Erythroblast (primary cell): Measurements from ENCODE around the gene MYO10.

ENCODE experiments used
- GATA1 ChIP-seq: IDR thresholded peaks from 2 replicates; pipeline ENCODE4 v1.6.1; 2011; ENCODE audit warnings: low read depth, mild to moderate bottlenecking, control low read depth, low read length, moderate library complexity
- POLR2A ChIP-seq: IDR thresholded peaks from 2 replicates; pipeline ENCODE4 v1.6.1; 2011; ENCODE audit warnings: mild to moderate bottlenecking, low read length

DNA sequence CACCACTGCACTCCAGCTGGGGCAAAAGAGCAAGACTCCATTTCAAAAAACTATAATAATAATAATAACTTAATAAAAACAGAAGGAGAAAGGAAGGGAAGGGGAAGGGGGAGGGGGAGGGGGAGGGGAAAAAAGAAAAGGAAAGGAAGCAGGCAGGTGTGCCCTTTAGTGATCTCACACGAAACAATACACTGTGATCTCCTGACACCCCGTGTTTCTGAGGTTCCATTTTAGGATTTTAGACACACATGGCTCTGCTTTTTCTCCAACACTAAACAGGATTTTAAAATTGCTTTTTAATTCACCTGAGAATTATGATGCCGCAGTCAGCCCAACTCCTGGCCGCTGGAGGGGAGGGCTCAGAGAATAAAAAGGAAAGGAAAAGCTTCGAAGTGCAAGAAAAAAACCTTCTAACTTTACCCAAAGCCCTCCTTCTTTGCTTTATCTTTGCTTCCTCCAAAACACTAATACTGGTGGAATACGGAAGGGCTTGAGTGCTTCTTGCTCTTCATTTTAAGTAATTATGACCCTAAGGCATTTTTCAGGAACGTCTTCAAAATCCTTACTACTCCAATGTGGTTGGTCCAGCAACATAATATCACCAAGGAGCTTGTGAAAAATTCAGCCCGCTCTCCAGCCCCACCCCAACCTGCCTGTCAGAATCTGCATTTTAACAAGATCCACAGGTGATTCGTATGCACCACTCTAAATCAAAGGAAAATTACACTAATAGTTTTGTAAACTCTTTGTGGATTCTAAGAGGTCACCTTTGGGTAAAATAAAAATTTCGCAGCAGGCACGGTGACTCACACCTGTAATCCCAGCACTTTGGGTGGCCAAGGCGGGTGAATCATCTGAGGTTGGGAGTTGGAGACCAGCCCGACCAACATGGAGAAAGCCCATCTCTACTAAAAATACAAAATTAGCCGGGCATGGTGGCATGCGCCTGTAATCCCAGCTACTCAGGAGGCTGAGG is 66.0 kb downstream of the MYO10 start:
- no peak for TF ChIP-seq POLR2A
- TF ChIP-seq GATA1: no peak
